ENCODE results near the gene SLC39A11. TPM values are rescaled to one million over a fixed set of nuclear protein-coding genes. Genes with fewer than 3 reads are reported as not detected.

Gene SLC39A11
- total RNA-seq, 4 donors from 2014 or later: 45.2 to 59.5 (median 49.2) TPM

DNA sequence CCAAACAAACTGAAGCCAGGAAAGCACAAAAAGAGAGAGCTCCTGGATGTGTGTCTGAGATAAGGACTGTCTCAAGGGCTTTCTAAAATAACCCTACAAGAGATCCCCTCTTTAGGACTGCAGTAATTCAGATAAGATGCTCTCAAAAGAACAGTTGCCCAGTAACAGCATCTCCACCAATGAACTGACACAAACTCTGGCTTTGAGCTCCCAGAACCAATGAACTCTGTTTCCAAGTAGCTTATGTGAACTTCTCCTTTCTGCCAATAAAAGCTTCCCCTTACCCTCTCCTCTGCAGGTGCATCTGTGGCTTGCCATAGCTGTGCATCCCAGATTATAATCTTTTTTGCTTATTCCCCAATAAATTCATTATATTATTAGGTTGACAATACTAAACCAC, 421.5 kb downstream of the SLC39A11 start:
- DNase-seq (ENCODE audit: low spot score in 2 of 2): no peak
- TF ChIP-seq POLR2A (IDR thresholded peaks at IDR 0.05) (no peak), POLR2AphosphoS5 (IDR thresholded peaks at IDR 0.05) (no peak), EP300 (IDR thresholded peaks at IDR 0.05) (no peak)
- TF ChIP-seq, protein P1, sequence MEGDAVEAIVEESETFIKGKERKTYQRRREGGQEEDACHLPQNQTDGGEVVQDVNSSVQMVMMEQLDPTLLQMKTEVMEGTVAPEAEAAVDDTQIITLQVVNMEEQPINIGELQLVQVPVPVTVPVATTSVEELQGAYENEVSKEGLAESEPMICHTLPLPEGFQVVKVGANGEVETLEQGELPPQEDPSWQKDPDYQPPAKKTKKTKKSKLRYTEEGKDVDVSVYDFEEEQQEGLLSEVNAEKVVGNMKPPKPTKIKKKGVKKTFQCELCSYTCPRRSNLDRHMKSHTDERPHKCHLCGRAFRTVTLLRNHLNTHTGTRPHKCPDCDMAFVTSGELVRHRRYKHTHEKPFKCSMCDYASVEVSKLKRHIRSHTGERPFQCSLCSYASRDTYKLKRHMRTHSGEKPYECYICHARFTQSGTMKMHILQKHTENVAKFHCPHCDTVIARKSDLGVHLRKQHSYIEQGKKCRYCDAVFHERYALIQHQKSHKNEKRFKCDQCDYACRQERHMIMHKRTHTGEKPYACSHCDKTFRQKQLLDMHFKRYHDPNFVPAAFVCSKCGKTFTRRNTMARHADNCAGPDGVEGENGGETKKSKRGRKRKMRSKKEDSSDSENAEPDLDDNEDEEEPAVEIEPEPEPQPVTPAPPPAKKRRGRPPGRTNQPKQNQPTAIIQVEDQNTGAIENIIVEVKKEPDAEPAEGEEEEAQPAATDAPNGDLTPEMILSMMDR (IDR thresholded peaks at IDR 0.05): no peak
- peaks cover 13% of the 10 kb centered on the region for H3K4me1 ChIP-seq
- no peaks in the 10 kb centered on the region for H3K9me3 ChIP-seq
- H3K27me3 ChIP-seq: no peaks in the 10 kb centered on the region
- no peak overlapping the region for H3K4me3 ChIP-seq
- H3K27ac ChIP-seq: no peak overlapping the region
- no peaks in the 10 kb centered on the region for H3K36me3 ChIP-seq

DNA sequence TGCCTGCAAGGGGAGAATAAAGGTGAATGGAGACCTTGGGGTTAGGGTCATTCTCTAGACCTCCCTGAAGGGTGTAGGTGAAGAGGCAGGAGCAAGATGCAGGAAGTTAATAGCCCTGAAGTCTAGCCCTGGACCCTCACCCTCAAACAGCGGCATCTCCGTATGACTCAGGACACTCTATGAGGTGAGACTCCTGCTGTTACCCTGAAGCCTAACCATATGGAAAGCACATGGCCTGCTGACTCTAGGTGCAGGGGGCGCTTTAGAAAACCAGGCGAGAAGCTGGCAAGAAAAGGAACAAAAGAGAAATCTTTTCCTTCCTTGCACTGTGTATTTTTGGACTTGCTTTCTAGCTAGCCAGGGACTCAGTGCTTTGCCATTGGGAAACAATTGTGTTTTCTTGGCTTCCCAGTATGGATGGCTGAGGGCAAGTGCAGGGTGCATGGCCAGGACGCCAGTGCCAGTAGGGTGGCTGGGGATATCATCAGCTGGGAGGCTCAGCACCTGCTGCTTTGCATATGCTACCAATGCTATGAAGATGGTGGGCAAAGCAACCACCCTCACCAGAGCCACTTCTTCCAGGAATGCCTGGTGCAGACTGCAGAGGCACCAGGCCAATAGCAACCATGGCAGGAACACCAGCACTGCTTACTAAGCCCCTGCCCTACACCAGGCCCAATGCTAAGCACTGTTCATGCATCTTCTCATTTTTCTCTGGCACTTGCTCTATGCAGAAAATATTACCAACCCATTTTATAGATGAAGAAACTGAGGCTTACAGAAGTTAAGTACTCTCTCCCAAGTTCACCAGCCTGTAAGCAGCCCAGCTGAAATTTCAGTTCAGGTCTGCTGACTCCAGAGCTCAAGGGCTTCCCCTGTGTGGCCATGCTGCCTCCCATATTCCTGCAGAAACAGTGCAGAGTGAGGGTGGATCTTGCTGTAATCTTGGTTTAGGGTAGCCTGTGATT, 425.1 kb downstream of the SLC39A11 start:
- no peaks in the 10 kb centered on the region for H3K27me3 ChIP-seq
- H3K4me3 ChIP-seq: no peak overlapping the region
- H3K9me3 ChIP-seq: no peaks in the 10 kb centered on the region
- 83% methylated on average over 5 of the region's 5 CpGs for WGBS
- H3K27ac ChIP-seq: no peak overlapping the region
- no peak for TF ChIP-seq POLR2AphosphoS5 (IDR thresholded peaks at IDR 0.05)
- TF ChIP-seq, protein P1 (IDR thresholded peaks at IDR 0.05): no peak
- no peak for TF ChIP-seq POLR2A (IDR thresholded peaks at IDR 0.05)
- no peak for TF ChIP-seq EP300 (IDR thresholded peaks at IDR 0.05)
- no peaks in the 10 kb centered on the region for H3K36me3 ChIP-seq
- peaks cover 15% of the 10 kb centered on the region for H3K4me1 ChIP-seq
- DNase-seq (ENCODE audit: low spot score in 2 of 2): no peak

DNA sequence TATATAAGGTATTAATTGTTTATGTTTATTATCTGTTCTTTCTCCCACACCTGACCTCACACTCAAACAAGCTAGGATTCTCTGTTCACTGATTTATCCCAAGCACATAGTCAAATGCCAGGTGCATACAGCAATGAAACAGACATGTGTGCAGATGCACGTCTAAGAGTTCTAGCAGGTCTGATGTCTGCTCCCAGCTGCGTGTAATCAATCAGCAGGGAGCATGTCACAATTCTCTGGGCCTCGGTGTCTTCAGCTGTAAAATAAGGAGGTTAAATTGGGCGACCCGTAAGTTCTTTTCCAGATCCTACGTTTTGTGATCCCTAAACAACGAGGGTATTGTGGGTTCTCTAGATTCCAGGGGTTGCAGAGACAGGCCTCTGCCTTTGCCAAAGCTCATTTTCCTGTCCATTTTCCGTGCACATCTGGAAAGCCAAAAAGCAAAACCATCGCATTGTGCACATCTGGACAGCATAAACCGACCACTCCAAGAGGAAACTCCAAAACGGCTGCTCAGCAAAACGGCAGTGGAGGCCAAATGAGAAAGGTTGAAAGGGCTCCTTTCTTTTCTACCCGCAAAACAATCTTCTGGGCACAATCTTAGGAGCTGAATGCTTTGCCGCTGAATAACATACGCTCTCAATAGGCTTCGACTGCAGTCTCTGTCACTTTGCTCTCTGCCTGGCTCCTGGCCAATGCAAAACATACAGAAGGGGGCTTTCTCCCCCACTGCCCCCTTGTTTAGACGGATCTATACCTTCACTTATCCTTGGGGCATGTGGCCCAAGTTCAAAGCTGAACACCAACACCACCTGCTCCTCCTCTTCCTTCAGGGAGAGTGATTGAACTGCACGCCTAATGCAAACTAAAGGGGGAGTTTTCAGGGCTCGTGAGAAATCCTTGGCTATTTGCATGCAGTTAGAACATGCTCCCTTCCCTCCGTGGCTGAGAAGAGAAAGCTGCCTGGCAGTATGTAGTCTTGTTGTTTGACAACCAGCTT, 426.3 kb downstream of the SLC39A11 start:
- 47% methylated on average over 20 of the region's 20 CpGs for WGBS
- TF ChIP-seq POLR2A (IDR thresholded peaks at IDR 0.05) (no peak), POLR2AphosphoS5 (IDR thresholded peaks at IDR 0.05) (no peak), EP300 (IDR thresholded peaks at IDR 0.05) (no peak)
- TF ChIP-seq, protein P1 (IDR thresholded peaks at IDR 0.05): no peak
- no peaks in the 10 kb centered on the region for H3K36me3 ChIP-seq
- H3K4me1 ChIP-seq: peaks cover 22% of the 10 kb centered on the region
- DNase-seq (ENCODE audit: low spot score in 2 of 2): no peak
- H3K9me3 ChIP-seq: no peaks in the 10 kb centered on the region
- no peak overlapping the region for H3K27ac ChIP-seq
- H3K27me3 ChIP-seq: no peaks in the 10 kb centered on the region
- no peak overlapping the region for H3K4me3 ChIP-seq

DNA sequence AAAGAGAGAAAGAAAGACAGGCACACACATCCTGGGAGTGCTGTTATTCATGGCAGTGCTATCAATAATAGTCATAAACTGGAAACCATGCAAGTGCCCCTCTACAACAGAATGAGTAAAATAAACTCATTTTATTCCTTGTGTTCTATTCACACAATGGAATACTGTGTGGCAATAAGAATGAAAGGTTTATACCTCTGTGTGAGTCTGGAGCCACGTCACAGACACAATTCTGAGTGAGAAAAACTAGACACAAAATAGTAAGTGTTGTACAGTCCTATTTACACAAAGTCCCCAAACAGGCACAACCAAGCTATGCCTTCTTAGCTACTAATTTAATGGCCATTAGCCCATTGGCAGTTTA, 429.7 kb downstream of the SLC39A11 start:
- no peak for DNase-seq (ENCODE audit: low spot score in 2 of 2)
- Histone ChIP-seq H3K36me3 (no peaks in the 10 kb centered on the region), H3K4me3 (no peak overlapping the region), H3K4me1 (peaks cover 31% of the 10 kb centered on the region), H3K27me3 (no peaks in the 10 kb centered on the region), H3K27ac (no peak overlapping the region), H3K9me3 (no peaks in the 10 kb centered on the region)
- TF ChIP-seq EP300 (IDR thresholded peaks at IDR 0.05) (no peak), POLR2AphosphoS5 (IDR thresholded peaks at IDR 0.05) (no peak), POLR2A (IDR thresholded peaks at IDR 0.05) (no peak)
- TF ChIP-seq, protein P1 (IDR thresholded peaks at IDR 0.05): no peak
- WGBS: 77% methylated on average over 1 of the region's 1 CpG
